GM18498 (cell line): ENCODE results near the gene SPATA3.

Source experiments
- ATAC-seq: cut with Tn5 transposase; IDR thresholded peaks from one replicate; pipeline ENCODE4 v1.9.1; 2021; ENCODE audit warnings: mild to moderate bottlenecking, moderate library complexity; ENCODE audit not compliant: unreplicated experiment

SPATA3 gene

DNA sequence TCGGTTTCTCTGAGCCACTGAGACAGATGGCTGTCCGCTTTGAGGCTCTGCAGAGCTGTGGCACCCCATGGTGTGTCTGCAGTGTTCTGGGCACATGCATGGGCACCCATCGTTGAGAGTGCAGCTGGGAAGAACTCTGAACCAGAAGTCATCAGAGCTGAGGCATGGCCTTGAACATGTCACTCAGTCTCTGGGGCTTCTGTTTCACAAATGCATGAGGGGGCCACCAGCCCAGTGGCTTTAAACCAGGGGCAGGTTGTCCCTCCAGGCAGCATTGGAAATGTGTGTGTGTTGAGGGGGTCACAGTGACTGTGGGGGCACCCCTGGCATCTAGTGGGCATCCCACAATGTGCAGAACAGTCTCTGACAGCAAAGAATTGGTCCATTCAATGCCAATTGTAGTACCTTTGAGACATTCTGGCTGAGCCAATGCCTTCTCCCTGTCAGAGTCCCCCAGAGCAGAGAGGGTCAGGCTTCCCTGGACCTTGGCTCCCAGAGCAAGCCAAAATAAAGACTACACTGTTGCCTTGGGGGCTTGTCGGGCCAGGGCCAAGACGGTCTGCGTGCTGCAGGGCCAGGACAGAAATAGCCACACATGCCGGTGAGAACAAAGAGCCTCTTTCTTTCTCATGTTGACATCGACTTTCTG lies 51.5 kb downstream of the SPATA3 start:
- ATAC-seq, result no peak

DNA sequence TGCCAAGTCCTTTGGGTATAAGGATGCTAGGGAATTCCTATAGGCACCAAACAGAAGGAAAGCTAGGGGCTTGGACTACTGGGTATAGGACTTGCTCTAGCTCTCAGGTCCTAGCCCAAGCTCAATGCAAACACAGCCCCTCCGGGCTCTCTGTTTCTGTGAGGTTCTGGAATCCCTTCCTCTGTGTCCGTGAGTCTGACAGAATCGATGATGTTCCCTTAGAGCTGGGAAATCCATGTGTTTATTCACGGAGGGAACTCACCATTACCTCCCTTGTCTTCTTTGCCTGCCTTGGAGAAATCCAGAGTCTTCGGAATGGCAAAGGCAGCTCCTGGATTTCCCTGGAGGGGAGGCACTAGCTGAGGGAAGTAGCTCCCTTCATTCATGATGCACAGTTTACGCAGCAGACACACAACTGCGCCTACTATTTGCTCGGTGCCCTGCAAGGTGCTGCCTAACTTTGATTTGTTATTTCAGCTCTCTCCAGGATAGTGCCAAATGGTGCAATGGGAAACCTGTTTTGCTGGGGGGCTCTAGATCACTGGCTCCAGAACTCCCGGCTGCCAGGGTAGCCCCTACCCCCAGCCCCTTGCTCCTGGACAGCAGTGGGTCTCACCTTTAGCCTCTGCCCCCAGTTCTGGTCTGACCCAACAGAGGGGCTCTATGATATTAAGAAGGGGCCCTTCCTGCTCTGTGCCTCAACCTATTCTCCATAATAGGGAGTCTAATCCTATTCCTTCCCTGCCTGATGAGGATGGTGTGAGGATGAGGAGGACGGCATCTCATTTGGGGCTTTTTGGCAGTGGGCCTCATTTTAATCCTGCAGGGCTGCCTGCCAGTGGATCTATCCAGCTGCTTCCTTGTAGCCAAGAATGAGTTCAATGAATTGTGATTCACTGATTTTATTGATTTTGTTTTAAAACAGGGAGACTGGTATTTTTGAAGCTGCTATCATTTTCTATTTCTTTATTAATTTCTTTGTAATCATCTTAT lies 52.3 kb downstream of the SPATA3 start:
- no peak for ATAC-seq

DNA sequence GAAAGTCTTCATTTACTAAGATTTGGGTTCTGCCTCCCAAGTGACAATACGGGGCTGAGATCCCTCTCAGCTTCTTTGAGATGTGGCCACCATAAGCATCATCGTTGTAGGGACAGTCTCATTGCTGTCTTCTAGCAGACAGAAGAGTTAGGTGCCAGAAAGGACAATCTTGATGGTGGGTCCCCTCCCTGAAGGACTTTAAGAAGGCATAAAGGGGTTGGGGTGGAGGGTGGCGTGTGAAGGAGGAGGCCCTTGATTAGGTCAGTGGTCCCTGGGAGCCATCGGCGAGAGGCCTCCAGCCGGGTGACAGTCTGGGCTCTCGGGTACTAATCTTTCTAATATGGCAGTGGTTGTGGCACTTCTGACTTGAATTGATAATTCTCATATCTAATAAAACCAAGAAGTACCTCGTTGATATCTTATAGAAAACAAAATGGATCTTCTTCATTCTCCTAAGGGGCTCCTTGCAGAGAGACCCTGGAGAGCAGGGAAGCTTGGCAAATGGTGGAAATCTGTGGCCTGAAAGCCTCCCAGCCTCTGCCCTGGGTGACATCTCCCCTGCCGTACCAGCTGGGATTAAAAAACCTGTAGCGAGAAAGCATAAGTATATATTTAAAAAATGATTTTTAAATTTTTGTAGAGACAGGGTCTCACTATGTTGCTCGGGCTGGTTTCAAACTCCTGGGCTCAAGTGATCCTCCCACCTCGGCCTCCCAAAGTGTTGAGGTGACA lies 53.5 kb downstream of the SPATA3 start:
- no peak for ATAC-seq

DNA sequence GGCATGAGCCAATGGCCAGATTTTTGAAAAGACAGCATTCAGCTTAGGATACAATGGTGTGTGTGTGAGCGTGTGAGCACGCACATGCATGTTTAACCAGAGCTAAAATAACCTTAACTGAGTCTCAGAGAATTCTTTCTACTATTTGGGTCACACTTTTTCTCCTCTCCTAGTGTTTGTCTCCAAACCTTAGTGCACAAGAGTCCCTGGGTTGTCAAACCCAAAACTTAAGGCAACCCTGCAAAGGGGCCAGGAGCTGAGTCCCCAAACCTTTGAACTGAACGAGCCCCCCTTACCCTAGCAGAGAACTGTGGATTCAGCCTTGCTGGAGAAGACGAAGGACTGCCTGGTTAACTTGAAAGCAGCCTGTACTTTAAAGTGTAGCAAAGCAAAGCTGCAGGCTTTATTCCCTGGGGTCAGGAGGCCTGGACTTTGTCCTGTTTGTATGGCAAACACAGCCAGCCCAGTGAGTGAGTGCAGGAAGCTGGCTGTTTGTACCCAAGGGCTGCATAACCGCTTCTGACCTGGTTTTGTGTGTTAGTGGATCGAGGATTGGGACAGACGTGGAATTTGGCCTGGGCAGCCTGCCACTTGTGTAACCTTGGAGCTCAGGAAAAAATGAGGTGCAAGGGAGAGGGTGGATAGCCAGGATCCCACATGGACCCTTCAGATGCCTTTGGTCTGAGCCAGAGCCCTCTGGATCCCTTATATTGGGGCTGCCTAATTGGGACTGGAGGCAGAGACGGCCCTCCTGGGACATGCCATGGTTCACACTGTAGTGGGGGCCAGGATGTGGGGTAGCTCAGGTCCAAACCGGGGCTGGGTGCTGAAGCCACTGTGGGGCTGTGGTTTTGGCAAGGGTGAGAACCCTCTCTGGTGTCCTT lies 54.3 kb downstream of the SPATA3 start:
- ATAC-seq, result no peak

DNA sequence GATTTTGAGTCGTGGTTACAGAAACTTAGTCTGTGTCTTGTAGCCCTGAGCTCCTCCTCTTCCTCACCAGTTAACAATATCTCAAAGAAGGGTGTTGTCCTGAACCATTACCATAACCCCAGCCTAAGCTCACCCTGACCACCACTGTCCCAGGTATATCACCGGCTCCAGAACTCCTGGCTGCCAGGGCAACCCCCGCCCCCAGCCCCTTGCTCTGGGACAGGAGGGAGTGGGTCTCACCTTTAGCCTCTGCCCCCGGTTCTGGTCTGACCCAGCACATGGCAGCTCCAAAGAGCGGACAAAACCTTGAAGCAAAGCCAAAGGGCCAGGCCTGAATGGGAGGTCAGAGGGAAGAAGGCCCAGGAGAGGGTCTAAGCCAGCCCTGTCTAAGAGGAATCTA lies 55.2 kb downstream of the SPATA3 start:
- no peak for ATAC-seq

DNA sequence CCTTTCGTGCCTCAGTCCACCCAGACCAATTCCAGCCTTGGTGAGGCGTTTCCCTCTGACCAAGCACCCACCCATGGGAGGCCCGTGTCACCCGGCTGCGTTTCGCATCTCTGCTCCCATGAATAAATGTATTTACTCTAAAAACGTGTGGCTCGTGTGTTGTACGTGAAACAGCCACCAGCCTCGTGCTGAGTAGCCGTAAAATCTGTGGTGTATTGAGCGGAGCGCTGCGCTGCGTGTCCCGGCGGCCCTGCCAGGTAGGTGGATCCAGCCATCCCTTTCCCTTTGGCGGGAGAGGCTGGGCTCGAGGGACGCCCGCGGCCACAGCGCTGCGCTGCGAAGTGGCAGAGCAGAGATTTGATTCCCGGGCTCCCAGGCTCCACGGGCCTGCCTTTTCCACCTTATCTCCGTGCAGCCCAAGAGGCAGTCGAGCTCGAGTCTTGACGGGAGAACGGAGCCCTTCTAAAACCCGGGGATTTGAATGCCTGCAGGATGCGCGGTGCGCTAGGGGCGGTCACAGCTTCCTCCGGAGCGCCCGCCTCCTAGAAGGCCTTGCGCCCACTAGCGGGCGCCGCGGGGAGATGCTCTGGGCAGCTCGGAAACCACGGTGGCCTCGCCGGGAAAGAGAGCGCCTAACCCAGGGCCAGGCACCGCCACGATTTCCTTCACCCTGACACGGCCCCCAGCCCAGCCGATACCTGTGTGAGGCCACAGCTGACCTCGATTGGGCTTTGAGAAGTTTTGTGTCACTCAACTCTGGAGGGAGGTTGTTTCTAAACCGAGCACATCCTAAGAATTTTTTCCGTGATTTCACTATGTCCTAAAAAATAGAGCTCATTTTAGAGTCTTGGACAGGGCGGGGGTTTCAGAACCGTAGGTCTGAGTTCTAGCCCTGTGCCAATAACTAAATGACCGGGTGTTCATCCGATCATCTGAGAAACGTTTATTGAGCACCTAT lies 56.9 kb downstream of the SPATA3 start:
- peak; percentile 67 for ATAC-seq

DNA sequence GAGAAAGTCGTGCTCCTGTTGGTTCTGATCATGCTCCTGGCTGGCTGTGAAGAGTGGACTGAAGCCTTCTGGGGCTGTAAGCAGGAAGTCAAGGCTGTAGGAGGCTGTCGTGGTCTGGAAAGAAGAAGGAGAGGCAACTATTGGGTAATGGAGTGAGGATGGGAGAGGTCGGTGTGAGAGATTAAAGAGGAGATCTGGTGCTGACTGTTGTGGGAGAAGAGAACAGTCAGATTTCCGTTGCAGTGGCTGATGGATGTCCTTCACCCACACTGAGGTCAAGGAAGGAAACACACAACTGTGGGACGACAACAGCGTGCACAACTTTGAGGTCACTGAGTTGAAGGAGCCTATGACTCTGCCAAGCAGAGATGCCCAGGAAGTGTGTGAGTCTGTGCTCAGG lies 57.9 kb downstream of the SPATA3 start:
- no peak for ATAC-seq

DNA sequence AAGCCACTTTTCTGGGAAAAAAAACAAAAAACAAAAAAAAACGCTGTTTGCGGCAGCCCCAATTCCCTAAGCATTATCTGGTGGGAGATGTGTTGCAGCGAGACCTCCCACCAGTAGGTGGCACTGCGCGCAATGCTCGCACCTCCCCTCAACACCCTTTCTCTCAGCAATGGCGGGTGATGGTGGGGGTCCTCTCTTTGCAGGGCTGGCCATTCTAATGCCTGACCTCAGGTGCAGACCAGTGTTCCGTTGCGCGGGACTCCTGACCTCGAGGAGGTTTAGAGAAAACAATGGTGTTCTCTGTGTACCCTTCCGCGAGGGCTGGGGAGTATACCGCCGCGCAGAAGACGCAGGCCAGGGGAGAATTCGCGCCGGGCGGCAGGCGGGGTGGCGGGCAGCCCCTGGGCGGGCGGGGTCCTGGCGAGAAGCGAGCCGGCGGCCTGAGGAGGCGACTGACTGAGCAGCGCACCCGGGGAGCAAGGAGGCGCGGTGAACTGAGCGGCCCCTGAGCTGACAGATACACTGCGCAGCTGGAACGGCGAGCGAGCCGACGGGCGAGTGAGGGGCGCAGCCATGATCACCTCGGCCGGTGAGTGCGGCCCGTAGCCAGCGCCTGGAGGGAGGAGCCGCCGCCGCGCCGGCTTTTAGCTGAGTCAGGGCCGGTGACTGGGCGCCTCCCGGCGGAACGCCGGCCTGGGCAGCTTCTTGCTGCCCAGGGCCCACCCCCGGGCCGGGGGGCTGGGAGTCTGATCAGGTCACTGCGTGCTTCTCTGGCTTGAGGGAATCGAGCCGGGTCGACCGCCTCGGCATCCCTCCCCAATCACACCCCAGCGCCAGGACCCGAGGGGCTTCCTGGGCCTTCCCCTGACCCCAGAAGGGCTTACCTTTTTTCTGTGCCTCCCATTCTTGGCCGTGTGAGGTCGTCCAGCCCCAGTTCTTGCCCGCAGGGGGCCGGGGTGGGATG lies 60.8 kb downstream of the SPATA3 start, which contains the start of gene PSMD1:
TSS of gene PSMD1 (plus strand) at position 415 of the 964 bp plus-strand sequence. CDS start at position 574, 159 bp downstream.
- ATAC-seq, result peak; percentile 81

DNA sequence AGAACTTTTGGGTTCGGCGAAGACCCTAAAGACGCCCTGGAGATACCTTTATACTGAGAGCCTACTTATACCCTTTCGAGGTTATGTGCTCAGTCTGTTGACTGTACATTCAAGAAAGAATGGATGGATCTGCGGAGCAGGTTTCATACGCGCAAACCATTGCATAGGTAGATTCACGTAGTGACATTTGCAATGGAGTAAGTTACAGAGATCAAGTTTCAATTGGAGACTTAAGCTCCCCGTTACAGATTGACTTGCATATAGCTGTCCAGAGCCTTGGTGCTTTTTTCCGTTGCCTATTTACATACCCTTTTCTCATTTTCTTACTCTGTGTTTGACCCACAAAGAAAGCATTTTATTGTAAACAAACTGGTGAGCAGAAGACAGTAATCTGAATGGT lies 61.7 kb downstream of the SPATA3 start:
- no peak for ATAC-seq
